ENCODE results near the gene BRMS1L. TPM values are rescaled to one million over a fixed set of nuclear protein-coding genes. Genes with fewer than 3 reads are reported as not detected.
"Not testable (repeated sequence)": the region's sequence is repeated elsewhere in the genome, so short reads cannot be mapped to it uniquely, and the experiment has no call there.

Gene BRMS1L, protein sequence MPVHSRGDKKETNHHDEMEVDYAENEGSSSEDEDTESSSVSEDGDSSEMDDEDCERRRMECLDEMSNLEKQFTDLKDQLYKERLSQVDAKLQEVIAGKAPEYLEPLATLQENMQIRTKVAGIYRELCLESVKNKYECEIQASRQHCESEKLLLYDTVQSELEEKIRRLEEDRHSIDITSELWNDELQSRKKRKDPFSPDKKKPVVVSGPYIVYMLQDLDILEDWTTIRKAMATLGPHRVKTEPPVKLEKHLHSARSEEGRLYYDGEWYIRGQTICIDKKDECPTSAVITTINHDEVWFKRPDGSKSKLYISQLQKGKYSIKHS
- 4.7 TPM for polyA plus RNA-seq (2012; ENCODE audit: low read depth, missing spikeins)

GRCh38 chr14:35826218-35826951 is at the start of gene BRMS1L:
BRMS1L (plus strand) TSS chr14:35826338; CDS start chr14:35826517, 179 bp downstream.
- peak; percentile 99 for FAIRE-seq
- peak; percentile 95 for DNase-seq (ENCODE audit: insufficient read length, low spot score)
- TF ChIP-seq TAF1 (IDR thresholded peaks at IDR 0.05; ENCODE audit: low read depth, low read length) (peak; percentile 53; the same call in 1 of the 2 replicates), POU2F2 (IDR thresholded peaks at IDR 0.05; ENCODE audit: low read depth, low read length) (no peak), PAX5 (IDR thresholded peaks at IDR 0.05; ENCODE audit: insufficient read depth, low read length, severe bottlenecking) (no peak), POLR2A (IDR thresholded peaks at IDR 0.05; ENCODE audit: low read depth, low read length) (peak; percentile 74), POLR2AphosphoS5 (IDR thresholded peaks at IDR 0.05; ENCODE audit: low read depth, low read length) (peak; percentile 73), SPI1 (IDR thresholded peaks at IDR 0.05; ENCODE audit: low read depth, low read length) (no peak)

- FAIRE-seq (no peak), DNase-seq (ENCODE audit: insufficient read length, low spot score) (no peak)
- TF ChIP-seq POU2F2 (IDR thresholded peaks at IDR 0.05; ENCODE audit: low read depth, low read length) (no peak), SPI1 (IDR thresholded peaks at IDR 0.05; ENCODE audit: low read depth, low read length) (no peak), PAX5 (IDR thresholded peaks at IDR 0.05; ENCODE audit: insufficient read depth, low read length, severe bottlenecking) (no peak)
These were observed 49.3 kb upstream of the BRMS1L start for GRCh38 chr14:35776823-35777222.

- DNase-seq (ENCODE audit: insufficient read length, low spot score); FAIRE-seq: not testable (repeated sequence)
These were observed 48.6 kb upstream of the BRMS1L start for GRCh38 chr14:35777550-35777949.

DNA sequence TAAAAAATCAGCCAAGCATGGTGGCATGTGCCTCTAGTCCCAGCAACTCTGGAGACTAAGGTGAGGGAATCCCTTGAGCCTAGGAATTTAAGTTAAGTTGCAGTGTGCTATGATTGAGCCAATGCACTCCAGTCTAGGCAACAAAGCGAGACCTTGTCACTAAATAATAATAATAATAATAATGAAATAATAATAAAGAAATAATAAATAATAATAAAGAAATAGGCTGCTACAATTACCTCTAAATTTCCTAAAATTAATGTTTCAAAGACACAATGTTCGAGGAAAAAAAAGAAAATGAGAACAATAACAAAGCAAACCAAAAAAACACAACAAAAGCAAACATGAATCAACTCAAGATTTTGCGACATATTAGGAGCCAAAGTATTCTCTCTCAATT is 46.8 kb upstream of the BRMS1L start:
- TF ChIP-seq POU2F2 (IDR thresholded peaks at IDR 0.05; ENCODE audit: low read depth, low read length) (no peak), POLR2AphosphoS5 (IDR thresholded peaks at IDR 0.05; ENCODE audit: low read depth, low read length) (no peak), SPI1 (IDR thresholded peaks at IDR 0.05; ENCODE audit: low read depth, low read length) (no peak), PAX5 (IDR thresholded peaks at IDR 0.05; ENCODE audit: insufficient read depth, low read length, severe bottlenecking) (no peak), POLR2A (IDR thresholded peaks at IDR 0.05; ENCODE audit: low read depth, low read length) (no peak), TAF1 (IDR thresholded peaks at IDR 0.05; ENCODE audit: low read depth, low read length) (no peak)
- no peak for DNase-seq (ENCODE audit: insufficient read length, low spot score)
- no peak for FAIRE-seq

DNA sequence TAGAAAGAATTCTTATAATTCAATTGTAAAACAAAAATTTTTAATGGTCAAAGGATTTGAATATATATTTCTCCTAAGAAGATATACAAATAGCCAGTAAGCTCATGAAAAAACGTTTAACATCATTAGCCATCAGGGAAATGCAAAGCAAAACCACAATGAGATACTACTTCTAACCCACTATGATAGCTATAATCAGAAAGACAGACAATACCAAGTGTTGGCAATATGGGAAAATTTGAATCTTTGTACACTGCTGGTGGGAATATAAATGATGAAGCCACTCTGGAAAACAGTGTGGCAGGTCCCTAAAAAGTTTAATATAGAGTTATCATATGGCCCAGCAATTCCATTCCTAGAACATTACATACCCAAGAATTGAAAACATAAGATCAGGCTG is 42.4 kb upstream of the BRMS1L start:
- DNase-seq (ENCODE audit: insufficient read length, low spot score) (no peak), FAIRE-seq (no peak)

DNA sequence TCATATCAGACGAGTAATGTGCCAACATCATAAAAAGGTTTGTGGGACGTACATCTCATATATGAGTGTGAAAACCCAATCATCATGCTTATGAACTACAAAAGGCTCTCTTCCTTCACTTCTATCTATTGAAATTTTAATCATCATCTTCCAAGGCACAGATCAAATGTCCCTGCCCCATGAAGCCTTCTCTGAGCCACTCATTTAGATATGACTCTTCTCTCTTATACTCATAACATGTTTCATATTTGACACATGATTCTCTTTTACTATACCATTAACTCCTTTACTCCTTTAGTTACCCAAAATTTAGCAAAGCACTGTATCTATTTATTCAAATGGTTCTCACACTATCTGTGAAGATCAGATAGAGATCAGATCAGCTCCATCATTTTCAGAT is 39.3 kb upstream of the BRMS1L start:
- TF ChIP-seq POLR2A (IDR thresholded peaks at IDR 0.05; ENCODE audit: low read depth, low read length): no peak
- no peak for TF ChIP-seq SPI1 (IDR thresholded peaks at IDR 0.05; ENCODE audit: low read depth, low read length)
- no peak for TF ChIP-seq POU2F2 (IDR thresholded peaks at IDR 0.05; ENCODE audit: low read depth, low read length)
- no peak for TF ChIP-seq PAX5 (IDR thresholded peaks at IDR 0.05; ENCODE audit: insufficient read depth, low read length, severe bottlenecking)
- no peak for TF ChIP-seq TAF1 (IDR thresholded peaks at IDR 0.05; ENCODE audit: low read depth, low read length)
- no peak for TF ChIP-seq POLR2AphosphoS5 (IDR thresholded peaks at IDR 0.05; ENCODE audit: low read depth, low read length)
- no peak for FAIRE-seq
- no peak for DNase-seq (ENCODE audit: insufficient read length, low spot score)

More for the DNA sequence above, 42.4 kb upstream of the BRMS1L start:
- TF ChIP-seq TAF1 (IDR thresholded peaks at IDR 0.05; ENCODE audit: low read depth, low read length): no peak
- TF ChIP-seq PAX5 (IDR thresholded peaks at IDR 0.05; ENCODE audit: insufficient read depth, low read length, severe bottlenecking): no peak
- TF ChIP-seq POU2F2 (IDR thresholded peaks at IDR 0.05; ENCODE audit: low read depth, low read length): no peak
- no peak for TF ChIP-seq POLR2AphosphoS5 (IDR thresholded peaks at IDR 0.05; ENCODE audit: low read depth, low read length)
- TF ChIP-seq POLR2A (IDR thresholded peaks at IDR 0.05; ENCODE audit: low read depth, low read length): no peak
- TF ChIP-seq SPI1 (IDR thresholded peaks at IDR 0.05; ENCODE audit: low read depth, low read length): no peak

- FAIRE-seq (no peak), DNase-seq (ENCODE audit: insufficient read length, low spot score) (no peak)
- TF ChIP-seq POU2F2 (IDR thresholded peaks at IDR 0.05; ENCODE audit: low read depth, low read length) (no peak), POLR2AphosphoS5 (IDR thresholded peaks at IDR 0.05; ENCODE audit: low read depth, low read length) (no peak), SPI1 (IDR thresholded peaks at IDR 0.05; ENCODE audit: low read depth, low read length) (no peak), TAF1 (IDR thresholded peaks at IDR 0.05; ENCODE audit: low read depth, low read length) (no peak), PAX5 (IDR thresholded peaks at IDR 0.05; ENCODE audit: insufficient read depth, low read length, severe bottlenecking) (no peak), POLR2A (IDR thresholded peaks at IDR 0.05; ENCODE audit: low read depth, low read length) (no peak)
These were observed 36.5 kb upstream of the BRMS1L start for GRCh38 chr14:35789651-35790050.

- DNase-seq (ENCODE audit: insufficient read length, low spot score) (no peak), FAIRE-seq (no peak)
- TF ChIP-seq PAX5 (IDR thresholded peaks at IDR 0.05; ENCODE audit: insufficient read depth, low read length, severe bottlenecking) (no peak), SPI1 (IDR thresholded peaks at IDR 0.05; ENCODE audit: low read depth, low read length) (no peak), POU2F2 (IDR thresholded peaks at IDR 0.05; ENCODE audit: low read depth, low read length) (no peak), TAF1 (IDR thresholded peaks at IDR 0.05; ENCODE audit: low read depth, low read length) (no peak), POLR2A (IDR thresholded peaks at IDR 0.05; ENCODE audit: low read depth, low read length) (no peak), POLR2AphosphoS5 (IDR thresholded peaks at IDR 0.05; ENCODE audit: low read depth, low read length) (no peak)
These were observed 28.3 kb upstream of the BRMS1L start for GRCh38 chr14:35797796-35798195.

- DNase-seq (ENCODE audit: insufficient read length, low spot score): no peak
- FAIRE-seq: no peak
These were observed 19.9 kb upstream of the BRMS1L start for GRCh38 chr14:35806006-35806907.

More at GRCh38 chr14:35806006-35806907, 19.9 kb upstream of the BRMS1L start:
- TF ChIP-seq TAF1 (IDR thresholded peaks at IDR 0.05; ENCODE audit: low read depth, low read length): no peak
- no peak for TF ChIP-seq SPI1 (IDR thresholded peaks at IDR 0.05; ENCODE audit: low read depth, low read length)
- TF ChIP-seq PAX5 (IDR thresholded peaks at IDR 0.05; ENCODE audit: insufficient read depth, low read length, severe bottlenecking): no peak
- TF ChIP-seq POU2F2 (IDR thresholded peaks at IDR 0.05; ENCODE audit: low read depth, low read length): no peak
- TF ChIP-seq POLR2AphosphoS5 (IDR thresholded peaks at IDR 0.05; ENCODE audit: low read depth, low read length): no peak
- TF ChIP-seq POLR2A (IDR thresholded peaks at IDR 0.05; ENCODE audit: low read depth, low read length): no peak
